H1 (cell line): Measurements from ENCODE around the gene TBX4.

Source experiments
- CTCF ChIP-seq, 3 experiments: IDR thresholded peaks; 1 replicate in 2 of 3; 2 replicates in 1 of 3; pipeline versions ENCODE4 v1.5.1 to v1.6.1; 2011; ENCODE audit warnings: low read length in 3 of 3, mild to moderate bottlenecking in 3 of 3, inconsistent platforms in 2 of 3, low read depth in 1 of 3, moderate library complexity in 1 of 3; ENCODE audit not compliant: insufficient read depth in 1 of 3; ENCODE audit errors: control extremely low read depth in 1 of 3
- EP300 ChIP-seq, 2 experiments: IDR thresholded peaks; 1 replicate in 1 of 2; 2 replicates in 1 of 2; pipeline ENCODE4 v1.6.1; 2011 to 2012; ENCODE audit warnings: low read depth in 2 of 2, low read length in 2 of 2, mild to moderate bottlenecking in 2 of 2, borderline replicate concordance in 1 of 2, inconsistent platforms in 1 of 2, moderate library complexity in 1 of 2
- POLR2A ChIP-seq, 2 experiments: IDR thresholded peaks; 1 replicate in 1 of 2; 2 replicates in 1 of 2; pipeline ENCODE4 v1.6.1; 2011; ENCODE audit warnings: low read depth in 2 of 2, low read length in 2 of 2, mild to moderate bottlenecking in 2 of 2; ENCODE audit errors: control extremely low read depth in 1 of 2
- POU5F1 ChIP-seq: IDR thresholded peaks from 2 replicates; pipeline ENCODE4 v1.6.1; 2011; ENCODE audit warnings: low read depth, mild to moderate bottlenecking, low read length, moderate library complexity
- RFX5 ChIP-seq: IDR thresholded peaks from 2 replicates; pipeline ENCODE4 v1.6.1; 2011; ENCODE audit warnings: low read depth, low read length, improper control_type of control experiment, borderline replicate concordance
- SIN3A ChIP-seq, 2 experiments: IDR thresholded peaks in 1 of 2; conservative IDR thresholded peaks in 1 of 2; 2 replicates each; pipeline ENCODE4 v1.6.1; 2011 to 2012; ENCODE audit warnings: low read length in 2 of 2, improper control_type of control experiment in 1 of 2, low read depth in 1 of 2, mild to moderate bottlenecking in 1 of 2
- TCF12 ChIP-seq: IDR thresholded peaks from 2 replicates; pipeline ENCODE4 v1.6.1; 2011; ENCODE audit warnings: low read depth, mild to moderate bottlenecking, low read length
- YY1 ChIP-seq: IDR thresholded peaks from 2 replicates; pipeline ENCODE4 v1.6.1; 2011; ENCODE audit warnings: low read depth, mild to moderate bottlenecking, low read length
- ZNF274 ChIP-seq: IDR thresholded peaks from 2 replicates; pipeline ENCODE4 v1.7.0; 2012; ENCODE audit warnings: low read length, borderline replicate concordance; ENCODE audit errors: extremely low read depth

GRCh38 chr17:61459142-61459809 lies 7.1 kb downstream of the TBX4 start:
- TF ChIP-seq TCF12 (no peak), CTCF (IDR thresholded peaks at IDR 0.05; ENCODE audit: control extremely low read depth in 1 of 3, insufficient read depth in 1 of 3, low read depth in 1 of 3, low read length in 3 of 3) (no peak), SIN3A (conservative IDR thresholded peaks at IDR 0.05 in 1 of 2, IDR thresholded peaks at IDR 0.05 in 1 of 2; ENCODE audit: low read depth in 1 of 2, low read length in 2 of 2) (no peak), POU5F1 (no peak), RFX5 (no peak), POLR2A (IDR thresholded peaks at IDR 0.05; ENCODE audit: control extremely low read depth in 1 of 2, low read depth in 2 of 2, low read length in 2 of 2) (no peak), ZNF274 (no peak), EP300 (IDR thresholded peaks at IDR 0.05; ENCODE audit: borderline replicate concordance in 1 of 2, low read depth in 2 of 2, low read length in 2 of 2) (no peak), YY1 (no peak)
